22Rv1 (cell line): ENCODE results near the gene UTP11.

Experiments used
- H3K27ac ChIP-seq: fragments of 450-650 bp; 2 replicates; pipeline ENCODE4 v1.5.1; 2017
- ZFX ChIP-seq: fragments of 450-650 bp; IDR thresholded peaks from 2 replicates; pipeline ENCODE4 v1.6.1; 2017; ENCODE audit warnings: antibody characterized with exemption, borderline replicate concordance
- TF ChIP-seq, protein P1 (sequence below): fragments of 450-650 bp; IDR thresholded peaks from 2 replicates; pipeline ENCODE4 v1.5.1; 2017; ENCODE audit warnings: mild to moderate bottlenecking

UTP11 gene

DNA sequence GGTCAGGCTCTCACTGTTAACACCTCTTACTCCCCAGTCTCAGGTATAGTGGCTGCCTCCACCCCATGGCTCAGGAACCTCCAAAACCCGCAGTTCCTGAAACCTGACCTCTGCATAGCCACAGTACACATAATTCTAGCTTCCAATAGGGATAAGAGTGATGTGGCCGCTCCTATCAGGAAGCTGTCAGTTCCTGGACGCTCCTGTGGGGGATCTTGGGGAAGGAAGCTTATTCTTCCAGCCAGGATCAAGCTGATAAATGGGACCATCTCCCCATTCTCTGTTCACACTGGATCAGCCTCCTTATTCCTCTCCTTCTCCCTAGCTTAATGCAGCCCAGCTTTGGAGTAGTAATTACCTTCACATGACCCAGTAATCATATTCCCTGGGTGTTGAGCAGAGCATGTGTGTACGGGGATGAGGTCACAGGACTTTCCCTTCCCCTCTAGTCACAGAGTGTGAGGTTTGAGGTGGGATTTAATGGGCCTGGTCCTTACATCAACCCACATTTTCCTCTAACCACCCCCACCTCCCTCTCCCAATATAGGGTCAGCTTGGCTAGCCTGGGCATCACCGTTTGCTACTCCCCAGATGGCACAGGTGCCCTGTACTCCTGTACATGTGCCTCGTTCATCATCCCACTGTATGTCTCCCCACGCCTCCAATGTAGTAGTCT is 41.0 kb downstream of the UTP11 start:
- no peak overlapping the region for H3K27ac ChIP-seq
- TF ChIP-seq, protein P1, sequence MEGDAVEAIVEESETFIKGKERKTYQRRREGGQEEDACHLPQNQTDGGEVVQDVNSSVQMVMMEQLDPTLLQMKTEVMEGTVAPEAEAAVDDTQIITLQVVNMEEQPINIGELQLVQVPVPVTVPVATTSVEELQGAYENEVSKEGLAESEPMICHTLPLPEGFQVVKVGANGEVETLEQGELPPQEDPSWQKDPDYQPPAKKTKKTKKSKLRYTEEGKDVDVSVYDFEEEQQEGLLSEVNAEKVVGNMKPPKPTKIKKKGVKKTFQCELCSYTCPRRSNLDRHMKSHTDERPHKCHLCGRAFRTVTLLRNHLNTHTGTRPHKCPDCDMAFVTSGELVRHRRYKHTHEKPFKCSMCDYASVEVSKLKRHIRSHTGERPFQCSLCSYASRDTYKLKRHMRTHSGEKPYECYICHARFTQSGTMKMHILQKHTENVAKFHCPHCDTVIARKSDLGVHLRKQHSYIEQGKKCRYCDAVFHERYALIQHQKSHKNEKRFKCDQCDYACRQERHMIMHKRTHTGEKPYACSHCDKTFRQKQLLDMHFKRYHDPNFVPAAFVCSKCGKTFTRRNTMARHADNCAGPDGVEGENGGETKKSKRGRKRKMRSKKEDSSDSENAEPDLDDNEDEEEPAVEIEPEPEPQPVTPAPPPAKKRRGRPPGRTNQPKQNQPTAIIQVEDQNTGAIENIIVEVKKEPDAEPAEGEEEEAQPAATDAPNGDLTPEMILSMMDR, result no peak
- TF ChIP-seq ZFX, result no peak

DNA sequence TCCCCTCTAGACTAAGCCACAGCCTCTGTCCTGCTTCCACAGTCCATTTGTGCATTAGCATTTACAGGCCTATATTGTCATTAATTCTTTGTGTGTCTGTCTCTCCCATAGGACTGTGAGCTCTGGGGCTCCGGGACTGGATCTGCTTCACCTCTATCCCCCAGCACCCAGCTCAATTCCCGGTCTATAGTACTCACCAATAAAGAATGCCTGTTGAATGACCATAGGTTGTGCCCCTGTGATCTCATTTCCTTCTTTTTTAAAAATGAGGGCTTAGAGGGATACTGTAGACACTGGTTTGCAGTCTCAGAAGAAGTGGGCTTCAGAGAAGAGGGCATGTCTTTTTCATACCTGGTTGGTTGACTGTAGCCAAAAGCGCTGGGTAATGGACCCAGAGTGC is 42.9 kb downstream of the UTP11 start:
- no peak overlapping the region for H3K27ac ChIP-seq
- no peak for TF ChIP-seq ZFX
- TF ChIP-seq, protein P1, result no peak

DNA sequence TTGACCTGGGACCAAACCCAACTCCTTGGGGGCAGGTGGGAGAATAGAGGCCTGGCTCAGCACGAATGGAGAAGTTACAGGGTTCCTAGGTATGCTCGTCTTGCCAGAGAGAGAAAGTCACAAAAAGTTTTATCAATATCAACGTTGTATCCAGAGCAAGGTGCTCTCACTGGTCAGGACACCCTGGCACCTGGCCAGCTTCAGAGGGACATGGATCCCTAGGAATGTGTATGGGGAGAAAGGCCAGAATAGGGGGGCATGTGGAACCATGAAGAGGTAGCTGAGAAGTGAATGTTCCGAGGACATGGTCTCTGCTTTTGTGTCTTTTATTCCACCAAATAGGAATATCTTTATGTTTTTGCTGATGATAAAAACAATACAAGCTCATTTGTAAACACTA is 43.4 kb downstream of the UTP11 start:
- no peak overlapping the region for H3K27ac ChIP-seq
- TF ChIP-seq ZFX, result no peak
- TF ChIP-seq, protein P1, result no peak

DNA sequence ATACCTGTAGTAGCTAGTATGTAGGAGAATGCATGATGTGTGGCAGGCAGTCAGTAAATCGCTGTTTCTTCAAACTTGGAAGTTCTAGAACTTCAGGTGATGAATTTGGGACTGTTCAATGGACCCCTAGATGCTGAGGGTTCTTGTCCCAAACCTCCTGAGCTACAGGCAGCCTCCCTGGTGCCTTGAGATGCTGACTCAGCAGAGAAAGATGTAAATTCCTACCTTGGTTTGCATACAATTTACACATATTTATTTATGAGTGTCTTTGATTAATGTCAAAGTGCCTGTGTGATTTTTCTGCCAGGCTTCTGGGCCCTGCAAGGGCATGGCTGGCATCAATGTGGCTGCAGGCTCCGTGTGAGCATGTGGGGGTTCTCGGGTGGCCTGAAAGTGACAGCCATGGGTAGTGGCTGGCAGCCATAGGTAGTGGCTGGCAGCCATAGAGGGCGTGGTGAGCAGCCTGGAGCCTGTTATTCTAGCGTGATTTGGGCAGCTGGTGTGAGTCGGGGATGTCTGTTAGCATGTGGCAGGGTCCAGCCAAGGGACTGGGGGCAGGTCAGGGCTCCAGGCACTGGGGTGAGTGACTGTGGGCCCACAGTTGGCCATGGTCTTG is 47.2 kb downstream of the UTP11 start:
- TF ChIP-seq, protein P1, result no peak
- TF ChIP-seq ZFX, result no peak
- H3K27ac ChIP-seq, result no peak overlapping the region

DNA sequence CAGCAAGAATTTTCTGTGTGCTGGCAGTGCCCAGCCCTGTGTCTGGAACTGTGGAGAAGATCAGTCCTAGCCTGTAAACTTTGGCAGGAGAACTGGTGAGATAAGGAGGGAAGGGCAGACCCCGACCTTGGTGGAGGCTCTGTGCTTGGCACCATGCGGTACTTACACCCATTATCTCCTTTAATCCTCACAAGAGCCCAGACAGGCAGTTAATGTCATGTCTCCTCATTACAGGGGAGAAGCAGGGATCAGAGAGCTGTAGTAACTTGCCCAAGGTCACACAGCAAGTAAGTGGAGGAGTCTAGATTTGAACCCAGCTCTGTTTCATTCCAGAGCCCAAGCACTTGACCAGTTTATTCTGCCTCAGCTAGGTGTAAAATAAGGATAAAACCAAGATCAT is 48.0 kb downstream of the UTP11 start:
- H3K27ac ChIP-seq, result no peak overlapping the region
- TF ChIP-seq ZFX, result no peak
- TF ChIP-seq, protein P1, result no peak

DNA sequence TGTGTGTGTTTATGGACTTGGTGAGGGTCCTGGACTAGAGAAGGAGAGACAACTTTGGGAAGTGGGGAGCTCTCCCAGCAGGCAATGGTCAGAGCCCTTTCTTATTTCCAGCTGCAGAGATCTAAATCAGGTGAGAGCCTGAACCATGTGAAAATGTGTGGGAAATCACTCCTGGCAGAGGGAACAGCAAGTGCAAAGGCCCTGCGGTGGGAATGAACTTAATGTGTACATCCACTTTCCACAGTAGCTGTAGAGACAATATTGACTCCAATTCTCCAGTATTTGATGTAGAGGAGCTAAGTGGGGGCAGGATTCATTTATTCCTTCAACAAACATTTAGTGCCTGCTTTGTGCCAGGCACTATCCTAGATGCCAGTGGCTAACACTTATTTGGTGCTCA is 48.8 kb downstream of the UTP11 start:
- no peak for TF ChIP-seq ZFX
- TF ChIP-seq, protein P1, result no peak
- no peak overlapping the region for H3K27ac ChIP-seq

DNA sequence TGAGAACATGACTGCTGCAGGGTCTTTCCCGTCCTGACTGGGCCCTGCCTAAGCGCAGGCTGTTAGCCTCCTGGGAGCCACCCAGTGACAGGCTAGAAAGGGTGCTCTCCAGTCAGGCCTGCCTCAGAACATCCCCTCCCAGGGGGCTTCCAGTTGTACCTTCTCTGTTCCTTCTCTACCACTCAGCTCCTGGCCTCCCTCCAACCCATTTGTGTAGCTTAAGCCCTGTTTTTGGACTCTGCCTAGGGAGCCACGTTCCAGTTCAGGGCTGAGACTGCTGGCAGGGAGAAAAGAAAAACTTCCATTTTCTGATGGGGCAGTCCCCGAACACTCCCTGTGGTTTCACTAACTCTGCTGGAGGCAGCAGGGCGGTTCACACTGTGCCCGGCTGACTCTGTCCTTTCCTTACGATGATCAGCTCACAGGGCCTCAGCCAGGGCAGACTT is 49.4 kb downstream of the UTP11 start:
- no peak overlapping the region for H3K27ac ChIP-seq
- no peak for TF ChIP-seq ZFX
- TF ChIP-seq, protein P1, result no peak
